Measurements from ENCODE around the gene CREB3L2.

CREB3L2 gene

GRCh38 chr7:137989094-137989493, 12.8 kb downstream of the CREB3L2 start:
- Histone ChIP-seq H3K9me3 (ENCODE audit: insufficient read depth, low read length) (no peaks in the 10 kb centered on the region), H3K4me3 (ENCODE audit: insufficient read depth, low read length, poor library complexity, severe bottlenecking) (no peak overlapping the region), H3K9ac (ENCODE audit: low read length) (no peak overlapping the region), H3K9me2 (replicated peaks; ENCODE audit: insufficient read depth, low read length) (no peaks in the 10 kb centered on the region), H3F3A (ENCODE audit: insufficient read depth) (no peaks in the 10 kb centered on the region), H3K4me2 (ENCODE audit: low read depth, low read length, poor library complexity, severe bottlenecking) (no peak overlapping the region), H4K20me1 (ENCODE audit: low read depth, low read length) (no peaks in the 10 kb centered on the region), H2AFZ (ENCODE audit: low read depth, low read length, severe bottlenecking) (no peak overlapping the region), H3K27me3 (ENCODE audit: low read length) (no peaks in the 10 kb centered on the region), H3K36me3 (ENCODE audit: low read length) (no peaks in the 10 kb centered on the region), H3K79me2 (ENCODE audit: insufficient read depth, low read length) (no peaks in the 10 kb centered on the region), H3K27ac (ENCODE audit: low read depth, low read length) (no peak overlapping the region)
- no peak for TF ChIP-seq CTCF (IDR thresholded peaks at IDR 0.05; ENCODE audit: insufficient read depth, low read length, poor library complexity, severe bottlenecking)
- no peak for TF ChIP-seq EZH2phosphoT487 (conservative IDR thresholded peaks at IDR 0.05; ENCODE audit: low read length)

GRCh38 chr7:137987968-137988367, 13.9 kb downstream of the CREB3L2 start:
- no peak for TF ChIP-seq CTCF (IDR thresholded peaks at IDR 0.05; ENCODE audit: insufficient read depth, low read length, poor library complexity, severe bottlenecking)
- TF ChIP-seq EZH2phosphoT487 (conservative IDR thresholded peaks at IDR 0.05; ENCODE audit: low read length), result no peak
- Histone ChIP-seq H3K4me2 (ENCODE audit: low read depth, low read length, poor library complexity, severe bottlenecking) (no peak overlapping the region), H3K4me3 (ENCODE audit: insufficient read depth, low read length, poor library complexity, severe bottlenecking) (no peak overlapping the region), H3K79me2 (ENCODE audit: insufficient read depth, low read length) (no peaks in the 10 kb centered on the region), H3K27ac (ENCODE audit: low read depth, low read length) (no peak overlapping the region), H4K20me1 (ENCODE audit: low read depth, low read length) (no peaks in the 10 kb centered on the region), H3K9me2 (replicated peaks; ENCODE audit: insufficient read depth, low read length) (no peaks in the 10 kb centered on the region), H3K36me3 (ENCODE audit: low read length) (no peaks in the 10 kb centered on the region), H3K9me3 (ENCODE audit: insufficient read depth, low read length) (no peaks in the 10 kb centered on the region), H3F3A (ENCODE audit: insufficient read depth) (no peaks in the 10 kb centered on the region), H3K27me3 (ENCODE audit: low read length) (no peaks in the 10 kb centered on the region), H3K9ac (ENCODE audit: low read length) (no peak overlapping the region), H2AFZ (ENCODE audit: low read depth, low read length, severe bottlenecking) (no peak overlapping the region)

GRCh38 chr7:137987563-137987962, 14.3 kb downstream of the CREB3L2 start:
- Histone ChIP-seq H3F3A (ENCODE audit: insufficient read depth) (no peaks in the 10 kb centered on the region), H3K27me3 (ENCODE audit: low read length) (no peaks in the 10 kb centered on the region), H3K27ac (ENCODE audit: low read depth, low read length) (no peak overlapping the region), H3K9me2 (replicated peaks; ENCODE audit: insufficient read depth, low read length) (no peaks in the 10 kb centered on the region), H3K4me3 (ENCODE audit: insufficient read depth, low read length, poor library complexity, severe bottlenecking) (no peak overlapping the region), H3K79me2 (ENCODE audit: insufficient read depth, low read length) (no peaks in the 10 kb centered on the region), H3K4me2 (ENCODE audit: low read depth, low read length, poor library complexity, severe bottlenecking) (no peak overlapping the region), H3K36me3 (ENCODE audit: low read length) (no peaks in the 10 kb centered on the region), H4K20me1 (ENCODE audit: low read depth, low read length) (no peaks in the 10 kb centered on the region), H3K9ac (ENCODE audit: low read length) (no peak overlapping the region), H3K9me3 (ENCODE audit: insufficient read depth, low read length) (no peaks in the 10 kb centered on the region), H2AFZ (ENCODE audit: low read depth, low read length, severe bottlenecking) (no peak overlapping the region)
- TF ChIP-seq EZH2phosphoT487 (conservative IDR thresholded peaks at IDR 0.05; ENCODE audit: low read length) (no peak), CTCF (IDR thresholded peaks at IDR 0.05; ENCODE audit: insufficient read depth, low read length, poor library complexity, severe bottlenecking) (no peak)

- TF ChIP-seq CTCF (IDR thresholded peaks at IDR 0.05; ENCODE audit: insufficient read depth, low read length, poor library complexity, severe bottlenecking) (no peak), EZH2phosphoT487 (conservative IDR thresholded peaks at IDR 0.05; ENCODE audit: low read length) (no peak)
- Histone ChIP-seq H3K4me3 (ENCODE audit: insufficient read depth, low read length, poor library complexity, severe bottlenecking) (no peak overlapping the region), H3K79me2 (ENCODE audit: insufficient read depth, low read length) (no peaks in the 10 kb centered on the region), H3F3A (ENCODE audit: insufficient read depth) (no peaks in the 10 kb centered on the region), H3K9me2 (replicated peaks; ENCODE audit: insufficient read depth, low read length) (no peaks in the 10 kb centered on the region), H3K27ac (ENCODE audit: low read depth, low read length) (no peak overlapping the region), H3K4me2 (ENCODE audit: low read depth, low read length, poor library complexity, severe bottlenecking) (no peak overlapping the region), H3K36me3 (ENCODE audit: low read length) (no peaks in the 10 kb centered on the region), H3K9me3 (ENCODE audit: insufficient read depth, low read length) (no peaks in the 10 kb centered on the region), H3K27me3 (ENCODE audit: low read length) (no peaks in the 10 kb centered on the region), H2AFZ (ENCODE audit: low read depth, low read length, severe bottlenecking) (no peak overlapping the region), H4K20me1 (ENCODE audit: low read depth, low read length) (no peaks in the 10 kb centered on the region), H3K9ac (ENCODE audit: low read length) (no peak overlapping the region)
These were observed 14.9 kb downstream of the CREB3L2 start for GRCh38 chr7:137987018-137987349.

Data from SU-DHL-6 (cell line).